Muscle layer of duodenum (tissue), 2 donors: ENCODE measurements around the gene SSU72.
A peak's percentile ranks its signal among the peaks of the same experiment; 100 is the strongest.

Experiments used
- H3K27ac ChIP-seq: one replicate; pipeline ENCODE4 v1.7.0; 2013; ENCODE audit warnings: mild to moderate bottlenecking, low read length
- H3K27me3 ChIP-seq: one replicate; pipeline ENCODE4 v1.7.0; 2013; ENCODE audit warnings: low read depth, mild to moderate bottlenecking, control low read depth, low read length
- H3K36me3 ChIP-seq, 2 donors: one replicate each; pipeline ENCODE4 v1.7.0; 2013; ENCODE audit warnings: low read length in 2 of 2, control low read depth in 1 of 2, mild to moderate bottlenecking in 1 of 2; ENCODE audit not compliant: insufficient read depth in 2 of 2, control insufficient read depth in 1 of 2
- H3K4me1 ChIP-seq, 2 donors: one replicate each; pipeline ENCODE4 v1.7.0; 2013; ENCODE audit warnings: low read length in 2 of 2, mild to moderate bottlenecking in 2 of 2, control low read depth in 1 of 2, moderate library complexity in 1 of 2; ENCODE audit not compliant: insufficient read depth in 2 of 2, control insufficient read depth in 1 of 2
- H3K4me3 ChIP-seq, 2 donors: one replicate each; pipeline ENCODE4 v1.7.0; 2013; ENCODE audit warnings: low read length in 2 of 2, low read depth in 1 of 2, mild to moderate bottlenecking in 1 of 2
- H3K9me3 ChIP-seq, 2 donors: one replicate each; pipeline ENCODE4 v1.7.0; 2013; ENCODE audit warnings: low read length in 2 of 2, control low read depth in 1 of 2, mild to moderate bottlenecking in 1 of 2; ENCODE audit not compliant: control insufficient read depth in 1 of 2
- donor health status: healthy.

The SSU72 gene

GRCh38 chr1:1544544-1544943 lies 30.1 kb downstream of the SSU72 start:
- Histone ChIP-seq H3K9me3 (no peaks in the 10 kb centered on the region), H3K4me3 (no peak overlapping the region), H3K36me3 (peaks cover 4 to 14% of the 10 kb centered on the region in 2 donors), H3K27ac (no peak overlapping the region), H3K4me1 (peaks cover 0 to 6% of the 10 kb centered on the region in 2 donors), H3K27me3 (no peaks in the 10 kb centered on the region)

DNA sequence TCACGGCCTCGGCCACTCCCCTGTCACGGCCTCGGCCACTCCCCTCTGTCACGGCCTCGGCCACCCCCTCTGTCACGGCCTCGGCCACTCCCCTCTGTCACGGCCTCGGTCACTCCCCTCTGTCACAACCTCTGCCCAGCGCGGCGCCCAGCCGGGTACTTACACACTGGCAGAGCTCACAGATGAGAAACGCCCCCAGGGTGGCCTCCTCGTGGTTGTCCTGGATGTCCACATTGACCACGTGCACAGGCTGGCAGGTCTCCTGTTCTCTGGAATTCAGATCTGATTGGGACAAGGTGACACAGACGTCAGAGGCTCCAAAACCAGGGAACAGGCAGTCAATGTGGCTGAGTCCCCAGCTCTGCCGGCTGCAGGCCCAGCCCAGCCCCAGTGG lies 31.0 kb downstream of the SSU72 start:
- no peak overlapping the region for H3K27ac ChIP-seq
- no peaks in the 10 kb centered on the region for H3K27me3 ChIP-seq
- H3K36me3 ChIP-seq, result peaks cover 4 to 14% of the 10 kb centered on the region in 2 donors
- no peak overlapping the region for H3K4me3 ChIP-seq
- peaks cover 0 to 14% of the 10 kb centered on the region in 2 donors for H3K4me1 ChIP-seq
- no peaks in the 10 kb centered on the region for H3K9me3 ChIP-seq

DNA sequence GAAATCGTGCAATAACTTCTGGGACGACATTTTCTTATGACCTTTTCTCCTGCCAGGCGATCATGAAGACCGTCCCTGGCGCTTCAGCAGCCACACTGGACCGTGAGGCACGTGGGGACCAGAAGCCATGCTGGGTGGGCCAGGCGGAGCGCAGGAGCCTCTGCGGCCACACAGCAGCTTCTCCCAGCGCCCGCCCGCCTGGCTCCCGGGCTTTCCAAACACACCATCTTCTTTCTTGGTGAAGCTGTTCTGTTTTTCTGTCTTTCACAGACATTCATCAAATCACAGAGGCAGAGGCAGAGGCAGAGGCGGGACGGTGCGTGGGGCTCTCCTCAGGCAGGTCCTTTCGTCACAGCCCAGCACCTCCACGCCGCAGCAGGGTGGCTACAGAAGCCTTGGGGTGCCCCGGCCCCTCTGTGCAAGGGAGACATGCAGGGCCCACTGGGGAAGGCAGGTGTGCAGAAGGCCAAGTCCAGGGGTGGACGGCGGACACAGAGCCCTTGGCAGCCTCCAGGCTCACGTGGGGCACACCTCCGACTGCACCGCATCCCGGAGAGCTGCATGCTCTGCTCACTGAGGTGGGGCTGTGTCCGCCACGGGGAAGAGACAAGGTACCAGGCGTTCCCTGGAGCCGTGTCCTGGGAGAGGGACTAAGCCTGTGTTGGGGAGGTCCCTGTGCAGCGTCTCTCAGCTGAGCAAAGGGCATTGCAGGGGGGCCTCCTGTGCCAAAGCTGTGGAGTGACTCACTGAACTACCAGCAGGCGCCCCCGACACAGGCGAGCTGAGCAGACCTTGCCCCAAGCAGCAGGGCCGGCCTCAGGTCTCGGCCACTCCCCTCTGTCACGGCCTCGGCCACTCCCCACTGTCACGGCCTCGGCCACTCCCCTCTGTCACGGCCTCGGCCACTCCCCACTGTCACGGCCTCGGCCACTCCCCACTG lies 31.6 kb downstream of the SSU72 start:
- H3K27me3 ChIP-seq, result no peaks in the 10 kb centered on the region
- H3K9me3 ChIP-seq, result no peaks in the 10 kb centered on the region
- H3K4me3 ChIP-seq, result no peak overlapping the region
- H3K4me1 ChIP-seq, result peaks cover 0 to 20% of the 10 kb centered on the region in 2 donors
- no peak overlapping the region for H3K27ac ChIP-seq
- peaks cover 4 to 14% of the 10 kb centered on the region in 2 donors for H3K36me3 ChIP-seq

GRCh38 chr1:1541956-1542765 lies 32.5 kb downstream of the SSU72 start:
- Histone ChIP-seq H3K9me3 (no peaks in the 10 kb centered on the region), H3K4me1 (peaks cover 0 to 20% of the 10 kb centered on the region in 2 donors), H3K27ac (no peak overlapping the region), H3K27me3 (no peaks in the 10 kb centered on the region), H3K36me3 (peaks cover 4 to 14% of the 10 kb centered on the region in 2 donors), H3K4me3 (no peak overlapping the region)

DNA sequence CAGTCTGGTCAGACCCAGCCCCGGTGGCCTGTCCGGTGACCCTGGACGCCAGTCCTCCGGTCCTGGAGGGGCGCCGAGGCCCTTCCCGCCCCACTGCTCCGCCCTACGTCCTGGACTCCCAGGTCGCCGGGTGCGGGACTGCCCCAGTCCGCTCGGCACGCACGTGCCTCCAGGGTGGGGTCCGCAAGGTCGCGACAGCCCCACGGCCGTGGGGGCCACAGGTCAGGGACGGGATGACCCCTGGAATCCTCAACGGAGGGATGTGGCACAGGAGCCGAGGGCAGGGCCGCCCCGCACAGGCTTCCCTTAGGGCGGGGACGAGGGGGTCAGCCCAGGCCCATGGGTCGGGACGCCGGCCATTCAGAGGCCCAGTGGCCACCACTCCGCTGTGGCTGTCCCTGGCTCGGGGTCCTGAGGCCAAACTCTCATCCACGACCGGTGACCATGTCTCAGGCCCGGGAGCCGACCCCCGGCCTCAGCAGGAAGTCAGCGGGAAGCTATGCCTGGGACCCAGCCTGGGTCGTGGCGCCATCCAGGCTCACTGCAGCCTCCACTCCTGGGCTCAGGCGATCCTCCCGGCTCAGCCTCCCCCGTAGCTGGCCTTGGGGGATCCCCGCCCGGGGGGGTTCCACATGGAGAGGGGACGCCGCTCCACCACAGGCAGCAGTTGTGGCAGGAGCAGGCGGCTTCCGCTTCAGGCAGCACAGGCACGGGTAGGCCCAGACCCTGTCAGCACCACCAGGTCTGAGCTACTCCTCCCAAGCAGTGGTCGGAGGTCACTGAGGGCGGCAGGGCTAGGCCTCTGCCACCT lies 33.6 kb downstream of the SSU72 start:
- Histone ChIP-seq H3K36me3 (peaks cover 4 to 14% of the 10 kb centered on the region in 2 donors), H3K27me3 (no peaks in the 10 kb centered on the region), H3K27ac (no peak overlapping the region), H3K4me1 (peaks cover 0 to 29% of the 10 kb centered on the region in 2 donors), H3K4me3 (peak overlapping the region in 1 of 2 donors; percentile 57), H3K9me3 (no peaks in the 10 kb centered on the region)

GRCh38 chr1:1540090-1540817 lies 34.4 kb downstream of the SSU72 start, which contains the start of gene TMEM240:
TMEM240 (minus strand) TSS chr1:1540624; CDS start chr1:1540346, 278 bp downstream.
- no peak within 1 kb of the TSS for H3K27ac ChIP-seq
- H3K36me3 ChIP-seq, result peaks cover 4 to 14% of the 10 kb centered on the region in 2 donors
- H3K4me1 ChIP-seq, result peaks cover 0 to 29% of the 10 kb centered on the region in 2 donors
- no peaks in the 10 kb centered on the region for H3K27me3 ChIP-seq
- H3K4me3 ChIP-seq, result peak within 1 kb of the TSS in 1 of 2 donors; percentile 76
- H3K9me3 ChIP-seq, result no peaks in the 10 kb centered on the region

GRCh38 chr1:1539310-1540089 lies 35.2 kb downstream of the SSU72 start:
- peaks cover 4 to 14% of the 10 kb centered on the region in 2 donors for H3K36me3 ChIP-seq
- H3K4me3 ChIP-seq, result peak overlapping the region in 1 of 2 donors; percentile 76
- no peak overlapping the region for H3K27ac ChIP-seq
- no peaks in the 10 kb centered on the region for H3K9me3 ChIP-seq
- H3K4me1 ChIP-seq, result peaks cover 0 to 29% of the 10 kb centered on the region in 2 donors
- no peaks in the 10 kb centered on the region for H3K27me3 ChIP-seq

DNA sequence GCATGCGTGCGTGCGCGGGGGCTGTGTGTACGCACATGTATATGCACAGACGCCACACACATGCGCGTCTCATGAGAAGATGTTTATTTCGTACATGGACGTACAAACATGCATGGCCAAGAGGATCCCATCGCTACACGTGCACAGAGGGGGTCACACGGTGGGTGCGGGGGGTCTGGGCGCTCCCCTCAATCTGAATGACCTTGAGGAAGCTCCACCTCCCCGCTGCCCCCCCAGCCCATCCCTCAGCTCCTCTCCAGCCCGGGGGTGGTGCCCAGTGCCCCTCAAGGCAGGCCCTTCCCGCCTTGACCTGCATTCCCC lies 35.7 kb downstream of the SSU72 start:
- Histone ChIP-seq H3K4me1 (peaks cover 0 to 29% of the 10 kb centered on the region in 2 donors), H3K27ac (no peak overlapping the region), H3K36me3 (peaks cover 4 to 14% of the 10 kb centered on the region in 2 donors), H3K27me3 (no peaks in the 10 kb centered on the region), H3K4me3 (peak overlapping the region in 1 of 2 donors; percentile 76), H3K9me3 (no peaks in the 10 kb centered on the region)

GRCh38 chr1:1538334-1538733 lies 36.3 kb downstream of the SSU72 start:
- no peak overlapping the region for H3K4me3 ChIP-seq

More at GRCh38 chr1:1538334-1538733, 36.3 kb downstream of the SSU72 start:
- Histone ChIP-seq H3K4me1 (peaks cover 0 to 29% of the 10 kb centered on the region in 2 donors), H3K27ac (no peak overlapping the region), H3K9me3 (no peaks in the 10 kb centered on the region), H3K36me3 (peaks cover 4 to 14% of the 10 kb centered on the region in 2 donors), H3K27me3 (no peaks in the 10 kb centered on the region)
